ENCODE results near the gene PKN1.

The PKN1 gene

DNA sequence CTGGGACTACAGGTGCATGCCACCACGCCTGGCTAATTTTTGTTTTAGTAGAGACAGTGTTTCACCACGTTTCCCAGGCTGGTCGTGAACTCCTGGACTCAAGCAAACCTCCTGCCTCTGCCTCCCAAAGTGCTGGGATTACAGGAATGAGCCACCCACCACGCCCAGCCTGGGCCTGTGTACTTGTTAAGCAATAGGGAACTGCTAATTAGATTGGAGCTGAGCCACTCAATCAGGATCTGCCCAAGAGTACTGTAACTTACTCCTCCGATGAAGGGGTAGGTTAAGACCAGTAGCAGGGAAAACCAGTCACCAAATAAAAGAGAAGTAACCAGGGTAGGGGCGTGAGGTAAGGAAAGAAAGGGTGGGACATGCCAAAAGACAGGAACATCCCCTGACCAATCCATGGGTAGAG lies 16.3 kb upstream of the PKN1 start:
- H3K4me1 ChIP-seq = peaks cover 0 to 68% (median 41%) of the 10 kb centered on the region in 4 donors
- H3K27me3 ChIP-seq = no peaks in the 10 kb centered on the region
- H3K9me3 ChIP-seq = no peaks in the 10 kb centered on the region
- no peak overlapping the region for H3K27ac ChIP-seq
- DNase-seq = peak in 1 of 2 donors; percentile 65
- no peak overlapping the region for H3K4me3 ChIP-seq
- intact Hi-C loops (cut with DNase I; ENCODE audit: low total_unique reads) = loop anchor here (5.0 to 10.0 kb wide), 2 partner anchors 55 to 212 kb away; partner anchors contain the start of gene ADGRL1
- peaks cover 10 to 17% (median 16%) of the 10 kb centered on the region in 3 donors for H3K36me3 ChIP-seq
- TF ChIP-seq, protein P1, sequence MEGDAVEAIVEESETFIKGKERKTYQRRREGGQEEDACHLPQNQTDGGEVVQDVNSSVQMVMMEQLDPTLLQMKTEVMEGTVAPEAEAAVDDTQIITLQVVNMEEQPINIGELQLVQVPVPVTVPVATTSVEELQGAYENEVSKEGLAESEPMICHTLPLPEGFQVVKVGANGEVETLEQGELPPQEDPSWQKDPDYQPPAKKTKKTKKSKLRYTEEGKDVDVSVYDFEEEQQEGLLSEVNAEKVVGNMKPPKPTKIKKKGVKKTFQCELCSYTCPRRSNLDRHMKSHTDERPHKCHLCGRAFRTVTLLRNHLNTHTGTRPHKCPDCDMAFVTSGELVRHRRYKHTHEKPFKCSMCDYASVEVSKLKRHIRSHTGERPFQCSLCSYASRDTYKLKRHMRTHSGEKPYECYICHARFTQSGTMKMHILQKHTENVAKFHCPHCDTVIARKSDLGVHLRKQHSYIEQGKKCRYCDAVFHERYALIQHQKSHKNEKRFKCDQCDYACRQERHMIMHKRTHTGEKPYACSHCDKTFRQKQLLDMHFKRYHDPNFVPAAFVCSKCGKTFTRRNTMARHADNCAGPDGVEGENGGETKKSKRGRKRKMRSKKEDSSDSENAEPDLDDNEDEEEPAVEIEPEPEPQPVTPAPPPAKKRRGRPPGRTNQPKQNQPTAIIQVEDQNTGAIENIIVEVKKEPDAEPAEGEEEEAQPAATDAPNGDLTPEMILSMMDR (IDR thresholded peaks at IDR 0.05) = no peak

DNA sequence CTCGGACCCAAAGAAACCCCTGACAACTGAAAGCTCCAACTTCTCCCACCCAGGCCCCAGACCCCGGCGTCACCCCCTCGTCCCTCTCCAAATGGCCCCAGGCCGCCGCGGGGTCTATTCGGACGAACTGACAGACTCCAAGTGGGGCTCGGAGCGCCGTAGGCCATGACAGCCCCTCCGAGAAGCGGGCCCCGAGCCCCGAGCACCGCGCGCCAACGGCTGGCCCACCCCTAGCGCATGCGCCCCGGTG lies 14.3 kb upstream of the PKN1 start:
- intact Hi-C loops (cut with DNase I; ENCODE audit: low total_unique reads) = loop anchor here (5.0 to 10.0 kb wide), 2 partner anchors 54 to 214 kb away; partner anchors contain the start of gene ADGRL1

DNA sequence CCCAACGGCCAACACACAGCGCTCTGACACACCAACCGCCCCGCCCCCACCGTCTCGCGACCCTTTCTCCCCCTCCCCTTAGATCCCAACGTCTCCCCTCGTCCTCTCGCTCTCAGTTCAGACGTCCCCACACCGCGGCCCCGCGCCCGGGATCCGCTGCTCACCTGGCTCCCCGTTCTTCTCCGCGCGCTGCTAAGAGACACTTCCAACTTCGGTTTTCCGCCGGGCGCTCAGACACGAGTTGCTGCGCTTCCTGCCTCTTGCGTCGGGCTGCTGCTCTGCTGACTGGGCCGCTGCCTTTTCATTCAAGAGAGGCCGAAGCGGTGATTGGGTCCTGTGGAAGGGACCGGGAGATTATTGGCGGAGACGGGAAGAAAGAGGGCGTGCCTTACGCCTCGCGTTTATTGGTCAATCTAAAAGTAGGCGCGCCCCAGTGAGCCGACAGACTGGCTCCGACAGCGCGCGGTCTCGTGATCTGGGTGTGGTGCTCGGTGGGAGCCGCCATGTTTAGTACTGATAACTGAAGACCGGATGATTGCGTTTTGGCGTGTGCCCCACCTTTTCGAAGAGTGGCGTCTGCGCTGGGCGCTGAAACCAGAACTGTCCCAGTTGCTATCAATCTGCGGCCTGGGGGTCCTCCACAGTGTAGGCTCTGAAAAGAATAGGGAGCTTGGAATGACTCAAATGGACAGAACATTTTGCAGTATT lies 13.8 kb upstream of the PKN1 start, which contains the start of gene DDX39A:
Gene DDX39A, minus strand, starts transcription at position 236 of the 708 bp plus-strand sequence. CDS start 6,121 bp downstream, outside the sequence.
- Histone ChIP-seq H3K27ac (peak within 1 kb of the TSS; percentile 93), H3K9me3 (no peaks in the 10 kb centered on the region), H3K27me3 (no peaks in the 10 kb centered on the region), H3K36me3 (no peaks in the 10 kb centered on the region), H3K4me3 (peak within 1 kb of the TSS; percentile 81 to 88), H3K4me1 (peaks cover 0 to 46% (median 24%) of the 10 kb centered on the region in 4 donors)
- TF ChIP-seq, protein P1 (IDR thresholded peaks at IDR 0.05) = peak in 1 of 2 experiments; percentile 27
- DNase-seq = peak; percentile 99
- intact Hi-C loops (cut with DNase I; ENCODE audit: low total_unique reads) = loop anchor here (5.0 to 10.0 kb wide), 2 partner anchors 53 to 214 kb away; partner anchors contain the start of gene ADGRL1

More for the DNA sequence above, 14.3 kb upstream of the PKN1 start:
- H3K27me3 ChIP-seq = no peaks in the 10 kb centered on the region
- peaks cover 0 to 51% (median 28%) of the 10 kb centered on the region in 4 donors for H3K4me1 ChIP-seq
- no peaks in the 10 kb centered on the region for H3K9me3 ChIP-seq
- H3K36me3 ChIP-seq = no peaks in the 10 kb centered on the region
- TF ChIP-seq, protein P1 (IDR thresholded peaks at IDR 0.05) = no peak
- DNase-seq = peak in 1 of 2 donors; percentile 79
- H3K27ac ChIP-seq = peak overlapping the region; percentile 93
- peak overlapping the region; percentile 81 to 88 for H3K4me3 ChIP-seq

DNA sequence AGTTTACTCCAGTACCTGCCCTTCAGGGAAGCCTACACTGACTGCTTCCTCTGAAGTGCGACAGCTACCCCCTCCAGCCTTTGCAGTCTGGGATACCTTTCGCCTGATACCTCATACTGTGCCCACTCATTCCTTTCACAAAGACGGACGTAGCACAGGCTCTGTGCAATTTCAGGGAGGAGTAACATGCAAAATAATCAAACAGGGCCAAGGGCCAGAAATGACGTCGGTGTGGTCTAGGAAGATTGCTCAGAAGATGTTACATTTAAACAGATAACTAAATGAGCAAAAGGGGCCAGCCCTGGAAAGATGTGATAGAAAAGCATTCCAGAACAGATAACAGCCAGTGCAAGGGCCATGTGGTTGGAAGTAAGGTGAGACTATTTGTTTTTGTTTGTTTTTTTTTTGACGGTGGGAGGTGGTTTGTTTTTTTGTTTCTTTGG lies 7.4 kb upstream of the PKN1 start:
- TF ChIP-seq, protein P1 (IDR thresholded peaks at IDR 0.05) = no peak
- Histone ChIP-seq H3K9me3 (no peaks in the 10 kb centered on the region), H3K36me3 (no peaks in the 10 kb centered on the region), H3K27ac (no peak overlapping the region), H3K4me1 (peaks cover 0 to 8% (median 0%) of the 10 kb centered on the region in 4 donors), H3K27me3 (no peaks in the 10 kb centered on the region), H3K4me3 (no peak overlapping the region)
- no peak for DNase-seq
- intact Hi-C loops (cut with DNase I; ENCODE audit: low total_unique reads) = no loop called here

DNA sequence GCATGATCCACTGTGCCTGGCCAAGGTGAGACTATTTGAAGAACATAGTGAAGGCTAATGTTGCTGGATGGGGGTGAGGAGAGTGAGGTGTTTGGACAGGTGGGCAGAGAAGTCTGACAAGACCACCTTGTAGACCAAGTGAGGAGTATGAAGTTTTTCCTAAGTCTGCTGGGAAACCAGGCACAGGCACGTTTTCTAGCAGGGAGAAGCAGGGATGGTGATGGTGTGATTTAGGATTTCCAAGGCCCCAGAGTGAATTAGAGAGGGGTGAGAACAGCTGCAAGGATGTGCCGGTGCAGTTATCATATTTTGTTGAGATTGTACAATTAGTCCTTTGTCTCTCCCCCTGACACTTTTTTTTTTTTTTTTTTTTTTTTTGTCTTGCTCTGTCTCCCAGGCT lies 5.6 kb upstream of the PKN1 start:
- intact Hi-C loops (cut with DNase I; ENCODE audit: low total_unique reads) = no loop called here

More for the DNA sequence above, 5.6 kb upstream of the PKN1 start:
- DNase-seq = no peak
- Histone ChIP-seq H3K4me3 (no peak overlapping the region), H3K27ac (no peak overlapping the region), H3K9me3 (no peaks in the 10 kb centered on the region), H3K36me3 (no peaks in the 10 kb centered on the region), H3K4me1 (peaks cover 0 to 16% (median 3%) of the 10 kb centered on the region in 4 donors), H3K27me3 (no peaks in the 10 kb centered on the region)
- TF ChIP-seq, protein P1 (IDR thresholded peaks at IDR 0.05) = no peak
